Left renal cortex interstitium (tissue), 4 donors: ENCODE measurements around the gene PPP1R15B. TPM values are rescaled to one million over a fixed set of nuclear protein-coding genes. Genes with fewer than 3 reads are reported as not detected.
A peak's percentile ranks its signal among the peaks of the same experiment; 100 is the strongest.

Experiments
- DNase-seq, 4 donors: peaks; one replicate each; pipeline ENCODE4 v3.0.0-alpha.2; 2013; ENCODE audit warnings: low read depth in 4 of 4, low spot score in 2 of 4, missing footprints in 1 of 4
- polyA plus RNA-seq, 4 donors: library from polyadenylated mRNA; unstranded; fragments of 120-200 nt; gene quantifications; one replicate each; pipeline ENCODE4 v1.2.1, GENCODE V29; 2013; ENCODE audit not compliant: insufficient read length in 4 of 4

The PPP1R15B gene
- polyA plus RNA-seq, 4 donors = 35.4 to 41.5 (median 37.8) TPM

DNA sequence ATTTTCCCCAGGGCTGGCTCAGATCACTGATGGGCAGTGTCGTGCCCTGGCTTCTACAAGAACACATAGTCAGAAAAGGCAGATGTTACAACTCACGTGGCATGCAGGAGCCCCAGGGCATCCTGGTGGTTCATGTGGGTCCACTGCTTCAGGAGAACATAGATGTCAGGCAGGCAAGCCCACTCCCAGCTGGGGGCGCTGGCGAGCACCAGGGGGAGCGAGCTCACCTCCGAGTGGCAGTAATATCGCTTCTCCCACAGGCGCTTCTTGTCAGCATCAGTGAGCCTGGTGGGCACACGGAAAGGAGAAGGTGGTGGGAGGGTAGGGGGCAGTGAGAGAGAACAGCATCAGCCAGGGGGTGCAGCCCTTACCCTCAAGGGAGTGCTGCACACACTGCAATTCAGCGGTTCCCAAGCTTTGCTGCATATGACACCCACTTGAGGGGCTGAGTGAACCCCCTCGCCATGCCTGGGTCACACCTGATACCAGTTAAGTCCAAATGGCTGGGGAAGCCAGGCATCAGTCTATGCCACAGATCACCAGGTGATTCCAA is 34.3 kb upstream of the PPP1R15B start:
- DNase-seq = no peak

GRCh38 chr1:204443871-204444581 is 32.4 kb upstream of the PPP1R15B start:
- no peak for DNase-seq

DNA sequence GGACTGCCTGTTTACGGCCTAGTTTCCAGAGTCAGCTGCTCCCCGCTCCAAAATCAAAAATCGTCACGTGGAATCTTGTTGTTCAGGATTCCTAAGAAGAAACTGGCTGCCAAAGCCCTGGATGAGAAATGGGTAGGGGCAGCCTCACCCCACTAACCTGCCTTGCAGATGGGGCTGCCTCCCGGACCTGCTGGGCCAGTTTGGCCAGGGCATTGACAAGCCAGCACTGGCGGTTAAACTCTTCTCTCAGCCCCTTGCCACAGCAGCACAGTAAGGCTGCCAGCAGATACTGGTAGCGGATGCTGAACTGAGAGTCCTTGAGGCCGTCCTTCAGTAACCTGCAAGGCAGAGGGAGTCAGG is 31.6 kb upstream of the PPP1R15B start:
- no peak for DNase-seq

DNA sequence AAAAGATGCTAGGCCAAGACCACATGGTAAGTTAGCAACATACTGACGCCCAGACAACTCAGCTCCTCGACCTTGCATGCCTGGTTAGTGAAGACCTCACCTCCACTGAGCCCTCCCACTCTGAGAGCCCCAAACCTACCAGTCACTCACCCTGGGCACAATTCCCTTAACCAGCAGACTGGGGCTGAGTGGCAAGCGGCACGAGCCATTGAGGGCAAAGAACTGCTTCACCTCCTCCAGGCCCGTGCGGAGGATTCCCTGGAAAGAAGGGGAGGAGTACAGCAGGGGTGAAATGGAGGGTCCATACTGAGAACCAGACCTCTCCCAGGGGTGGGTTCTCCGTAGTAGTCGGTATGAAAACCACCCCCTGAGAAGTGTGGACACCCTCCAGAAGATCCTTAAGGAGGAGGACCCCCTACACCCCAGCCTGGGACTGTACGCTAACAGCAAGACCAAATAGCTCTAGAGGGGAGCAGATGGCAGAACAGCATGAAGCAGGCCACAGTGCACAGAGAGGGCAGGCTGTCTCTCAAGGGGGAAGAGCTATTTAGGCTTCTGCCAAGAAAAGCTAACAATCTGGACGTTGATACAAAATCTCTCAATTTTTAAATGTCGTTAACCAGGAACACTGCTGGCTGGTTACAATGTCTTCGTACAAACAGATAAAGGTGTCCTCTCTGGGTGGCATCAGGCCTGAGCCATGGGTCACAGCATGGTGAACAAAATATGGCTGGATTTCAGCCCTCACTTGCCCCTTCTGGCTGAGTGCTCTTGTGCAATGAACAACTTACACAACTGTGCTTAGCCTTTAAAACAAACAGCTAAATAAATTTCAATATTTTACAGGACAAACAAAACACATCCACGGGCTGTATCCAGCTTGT is 31.0 kb upstream of the PPP1R15B start:
- DNase-seq = no peak

GRCh38 chr1:204441558-204441957 is 29.9 kb upstream of the PPP1R15B start:
- DNase-seq = no peak

DNA sequence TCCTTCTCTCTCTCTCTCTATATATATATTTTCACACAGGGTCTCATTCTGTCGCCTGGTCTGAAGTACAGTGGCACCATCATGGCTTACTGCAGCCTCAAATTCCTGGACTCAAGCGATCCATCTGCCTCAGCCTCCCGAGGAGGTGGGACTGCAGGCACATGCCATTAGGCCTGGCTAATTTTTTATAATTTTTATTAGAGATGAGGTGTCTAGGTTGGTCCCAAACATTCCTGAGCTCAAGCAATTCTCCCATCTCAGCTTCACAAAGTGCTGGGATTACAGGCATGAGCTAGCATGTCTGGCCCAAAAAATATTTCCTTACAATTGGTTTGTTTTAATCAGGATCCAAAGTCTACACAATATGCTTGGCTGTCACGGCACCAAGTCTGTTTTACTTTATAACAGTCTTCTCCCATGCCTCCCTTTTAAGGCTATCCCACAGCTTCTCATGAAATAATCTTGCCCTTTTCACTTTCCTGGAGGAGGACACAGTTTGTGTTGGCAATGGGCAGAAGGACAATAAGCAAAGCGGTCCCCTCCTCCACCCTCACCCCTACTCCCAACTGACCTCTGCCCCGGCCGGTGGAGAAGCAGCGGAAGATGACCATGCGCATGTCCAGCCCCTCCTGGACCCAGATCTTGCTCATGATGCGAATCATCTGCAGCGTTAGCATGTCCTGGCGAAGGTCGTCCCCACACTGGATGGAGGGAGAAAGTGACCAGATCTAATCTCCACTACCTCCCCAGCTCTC is 28.2 kb upstream of the PPP1R15B start:
- DNase-seq = no peak

- DNase-seq = no peak
Observed at GRCh38 chr1:204438628-204439027, 27.0 kb upstream of the PPP1R15B start.

- no peak for DNase-seq
Observed at GRCh38 chr1:204437796-204438570, 26.4 kb upstream of the PPP1R15B start.

DNA sequence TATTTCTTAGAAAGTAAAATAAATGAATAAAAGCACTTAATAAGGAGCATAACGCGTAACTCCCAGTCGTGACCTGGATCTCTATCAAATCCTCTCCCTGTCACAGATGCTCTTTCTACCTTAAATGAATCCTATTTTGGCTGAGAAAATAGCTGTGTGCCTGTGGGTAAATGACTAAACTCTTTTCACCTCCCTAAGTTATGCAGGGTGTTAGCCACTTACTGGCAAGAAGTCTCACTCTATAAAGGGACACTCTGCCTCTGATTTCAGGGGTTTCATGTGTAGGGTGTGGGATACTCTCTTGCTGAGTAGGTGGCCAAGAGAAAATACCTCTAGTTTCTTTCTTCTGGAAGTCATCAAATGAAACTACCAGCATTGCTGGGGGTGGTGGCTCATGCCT is 24.3 kb upstream of the PPP1R15B start:
- DNase-seq = no peak

DNA sequence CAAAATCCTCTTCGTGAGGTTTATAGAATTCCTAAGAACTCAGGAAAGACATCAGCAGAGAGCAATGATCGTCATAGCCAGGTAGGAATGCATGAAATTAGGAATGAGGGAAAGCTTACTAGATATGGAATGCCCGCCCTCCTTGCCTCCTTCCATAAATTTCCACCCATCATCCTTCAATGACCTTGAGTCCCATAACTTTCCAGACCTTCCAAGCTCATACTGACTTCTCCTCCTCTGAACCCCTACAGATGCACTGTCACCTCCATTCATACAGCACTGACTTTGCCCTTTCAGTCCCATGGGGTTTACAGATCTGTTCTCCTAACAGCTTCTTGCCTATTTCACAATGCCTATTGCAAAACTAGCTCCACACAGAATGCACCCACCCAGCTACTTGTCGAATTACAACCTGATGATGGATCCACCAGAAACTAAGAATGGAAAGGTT is 23.8 kb upstream of the PPP1R15B start:
- DNase-seq = no peak

- no peak for DNase-seq
Observed at GRCh38 chr1:204434116-204434755, 22.6 kb upstream of the PPP1R15B start.

GRCh38 chr1:204432708-204433107 is 21.1 kb upstream of the PPP1R15B start:
- no peak for DNase-seq

GRCh38 chr1:204431310-204432184 is 19.9 kb upstream of the PPP1R15B start:
- peak in 1 of 4 donors; percentile 73 for DNase-seq

- DNase-seq = no peak
Observed at GRCh38 chr1:204429746-204430145, 18.1 kb upstream of the PPP1R15B start.

DNA sequence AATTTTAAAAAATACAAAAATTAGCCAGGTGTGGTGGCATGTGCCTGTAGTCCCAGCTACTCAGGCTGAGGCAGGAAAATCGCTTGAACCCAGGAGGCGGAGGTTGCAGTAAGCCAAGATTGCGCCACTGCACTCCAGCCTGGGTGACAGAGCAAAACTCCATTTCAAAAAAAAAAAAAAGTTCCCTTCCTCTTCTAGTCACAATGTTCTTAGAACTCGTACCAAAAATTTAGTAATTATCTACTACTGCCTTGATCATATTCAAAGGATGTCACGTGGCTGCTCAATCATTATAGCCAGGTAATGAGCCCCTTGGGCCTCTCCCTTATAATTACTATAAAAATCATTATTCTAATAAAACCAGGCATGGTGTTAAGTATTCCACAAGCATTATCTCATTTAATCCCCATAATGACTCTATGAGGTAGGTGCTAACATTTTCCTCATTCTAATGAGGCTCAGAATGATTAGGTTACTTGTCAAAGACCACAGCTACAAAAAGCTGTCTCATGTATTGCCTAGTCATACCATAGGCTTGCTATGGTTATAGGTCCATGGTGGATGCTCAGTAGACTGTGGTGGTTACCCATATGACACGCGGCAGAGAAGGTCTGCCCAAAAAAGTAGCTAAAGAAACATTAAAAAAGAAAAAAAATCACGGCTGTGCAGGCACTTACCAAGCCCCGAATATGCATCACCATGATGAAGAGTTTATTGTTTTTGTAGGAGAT is 15.5 kb upstream of the PPP1R15B start:
- no peak for DNase-seq

DNA sequence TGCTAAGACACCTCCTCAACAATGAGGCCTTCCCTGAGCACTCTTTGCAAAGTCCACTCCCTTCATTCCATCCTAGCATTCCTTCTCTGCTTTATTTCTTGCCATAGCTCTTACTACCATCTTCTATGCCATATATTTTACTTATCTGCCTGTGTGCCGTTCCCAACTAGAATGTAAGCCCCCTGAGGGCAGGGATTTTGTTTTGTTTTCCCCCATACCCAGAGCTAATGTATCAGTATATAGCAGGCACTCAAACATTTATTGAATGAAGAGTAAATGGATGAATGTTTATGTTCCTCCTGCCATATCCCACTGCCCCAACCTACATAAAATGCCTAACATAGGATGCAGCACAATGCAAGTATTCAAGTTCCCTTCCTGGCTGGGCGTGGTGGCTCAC is 14.9 kb upstream of the PPP1R15B start:
- no peak for DNase-seq

DNA sequence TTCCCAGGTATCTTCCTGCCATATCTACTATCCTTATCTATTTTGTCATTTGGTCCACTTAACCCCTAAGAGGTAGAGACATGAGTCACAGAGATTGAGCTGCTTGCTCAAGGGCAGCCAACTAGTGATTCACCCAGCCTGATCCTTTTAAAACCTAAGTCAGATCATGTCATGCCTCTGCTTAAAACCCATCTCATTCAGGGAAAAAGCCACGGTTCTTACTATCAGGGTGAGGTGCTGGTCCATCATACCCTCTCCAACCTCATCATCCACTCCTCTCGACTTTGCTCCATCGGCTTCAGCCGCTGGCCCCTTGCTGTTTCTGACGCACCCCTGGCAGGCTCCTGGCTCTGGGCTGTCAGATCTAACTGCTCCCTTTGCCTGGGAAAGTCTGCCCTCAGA is 14.4 kb upstream of the PPP1R15B start:
- DNase-seq = no peak

DNA sequence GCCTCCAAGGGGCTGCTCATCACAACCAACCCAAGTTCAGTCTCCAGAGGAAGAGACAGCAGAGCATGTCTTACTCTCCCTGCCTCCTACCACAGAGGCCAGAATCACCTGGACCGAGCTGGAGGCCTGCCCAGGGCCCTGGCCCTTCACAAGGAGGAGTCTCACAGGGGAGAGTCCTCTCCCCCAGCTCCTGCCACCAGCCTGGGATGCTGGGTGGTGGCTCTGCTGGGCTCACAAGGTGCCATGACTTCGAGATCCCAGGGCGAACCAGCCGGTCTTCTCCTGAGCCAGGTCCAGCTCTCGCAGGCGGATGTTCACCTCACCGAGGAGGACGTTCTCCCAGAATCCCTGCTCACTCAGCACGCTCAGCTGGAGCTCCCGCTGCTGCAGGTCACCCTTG is 13.0 kb upstream of the PPP1R15B start:
- DNase-seq = no peak
